Measurements from ENCODE around the gene GPNMB.

Gene GPNMB

DNA sequence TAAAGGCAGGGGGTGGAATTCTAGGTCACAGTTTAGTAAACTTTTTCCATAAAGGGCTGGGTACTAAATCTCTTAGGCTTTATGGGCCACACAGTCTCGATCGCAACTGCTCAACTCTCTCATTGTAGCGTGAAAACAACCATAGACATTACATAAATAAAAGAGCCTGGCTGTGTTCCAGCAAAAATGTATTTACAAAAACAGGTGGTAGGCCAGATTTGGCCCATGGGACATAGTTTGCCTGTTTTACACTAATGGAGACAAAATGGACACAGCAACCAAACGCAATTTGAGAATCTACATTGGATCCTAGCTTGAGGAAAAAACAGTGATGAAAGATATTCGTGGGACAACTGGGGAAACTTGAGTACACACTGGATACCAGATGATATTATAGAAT lies 29.3 kb downstream of the GPNMB start:
- DNase-seq = no peak

GRCh38 chr7:23276376-23276775 lies 29.8 kb downstream of the GPNMB start:
- peak; percentile 32 to 56 for DNase-seq

DNA sequence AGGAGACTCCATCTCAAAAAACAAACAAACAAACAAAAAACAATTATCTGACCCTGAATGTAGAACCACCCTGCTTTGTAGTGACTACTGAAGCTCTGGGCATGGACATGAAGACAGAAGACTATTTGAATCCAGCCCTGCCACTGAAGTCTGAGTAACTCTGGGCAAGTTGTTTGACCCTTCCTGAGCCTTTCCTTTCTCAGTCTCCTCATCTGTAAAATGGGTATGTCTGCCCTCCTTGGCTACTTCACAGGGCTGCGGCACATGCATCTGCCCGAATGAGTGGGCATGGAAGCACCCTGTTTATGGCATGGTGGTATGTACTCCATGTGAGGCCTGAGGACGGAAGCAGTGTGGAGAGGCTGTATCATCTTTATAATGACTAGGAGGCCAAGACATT lies 30.4 kb downstream of the GPNMB start:
- DNase-seq = no peak

DNA sequence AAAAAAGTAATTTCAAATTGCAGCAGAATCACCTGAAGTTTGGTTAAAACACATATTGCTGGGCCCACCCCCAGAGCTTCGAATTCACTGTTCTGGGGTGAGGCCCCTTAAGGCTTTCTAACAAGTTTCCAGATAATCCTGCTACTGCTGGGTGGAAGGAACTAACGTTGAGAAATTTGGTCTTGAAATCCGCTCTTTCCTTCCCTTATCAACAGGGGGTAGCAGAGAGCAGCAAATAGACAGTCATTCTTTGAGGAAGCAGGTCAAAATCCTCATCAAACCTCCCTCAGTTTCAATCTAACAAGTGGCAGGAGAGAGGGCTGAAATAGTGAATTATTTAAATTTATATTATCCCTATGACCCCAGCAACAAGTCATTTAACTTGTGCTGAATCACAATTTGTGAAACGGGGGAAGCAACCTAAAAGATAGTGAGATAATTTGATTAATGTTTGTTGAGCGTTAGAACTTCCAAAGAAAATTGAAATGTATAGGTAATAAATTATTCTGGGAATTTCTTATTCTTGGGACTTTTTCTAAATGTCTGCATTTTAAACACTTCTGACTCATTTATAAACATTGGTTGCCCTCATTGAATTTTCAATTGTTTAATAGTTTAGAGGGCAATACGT lies 30.9 kb downstream of the GPNMB start:
- DNase-seq = peak; percentile 81 to 84

- no peak for DNase-seq
These were observed 33.4 kb downstream of the GPNMB start for GRCh38 chr7:23279819-23280525.

- no peak for DNase-seq
These were observed 36.5 kb downstream of the GPNMB start for GRCh38 chr7:23283086-23283485.

DNA sequence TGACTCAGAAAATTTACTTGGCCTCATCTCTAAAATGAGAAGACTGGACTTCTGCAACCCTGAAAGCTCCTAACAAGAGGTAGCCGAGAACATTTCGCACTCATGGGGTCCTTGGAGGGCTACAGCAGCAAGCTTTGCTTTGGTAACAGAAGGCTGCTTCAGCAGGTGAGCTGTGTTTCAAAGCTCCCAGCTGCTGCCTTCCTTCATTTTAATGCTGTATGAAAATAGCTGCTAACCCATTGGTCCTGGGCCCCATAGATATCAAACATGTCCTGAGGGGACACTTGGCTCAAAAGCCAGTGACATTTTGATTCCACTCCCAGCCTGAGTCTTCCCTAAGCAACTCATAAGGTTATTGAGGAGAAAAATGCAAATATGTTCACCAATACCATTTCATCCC lies 38.3 kb downstream of the GPNMB start:
- DNase-seq = no peak

GRCh38 chr7:23285657-23286646 lies 39.4 kb downstream of the GPNMB start:
- no peak for DNase-seq

DNA sequence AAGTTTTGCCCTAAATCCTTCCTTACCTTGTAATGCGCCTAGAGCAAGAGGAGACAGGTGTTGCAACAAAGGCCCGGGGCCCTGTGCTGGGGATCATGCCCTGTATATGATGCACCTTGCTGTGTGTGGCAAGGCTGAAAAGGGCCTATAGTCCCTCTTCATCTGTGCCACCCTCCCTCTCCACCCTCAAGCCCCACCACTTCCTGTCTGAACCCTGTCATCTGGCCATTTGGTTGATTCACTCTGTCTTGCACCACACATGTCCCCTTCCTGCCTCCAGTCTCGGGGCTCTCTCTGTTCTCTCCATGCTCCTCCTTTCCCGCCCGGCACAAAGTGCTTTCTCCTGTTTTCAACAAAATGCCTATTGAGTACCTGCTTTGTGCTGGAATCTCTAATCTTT lies 41.0 kb downstream of the GPNMB start:
- DNase-seq = peak; percentile 62 to 65

GRCh38 chr7:23290993-23291392 lies 44.4 kb downstream of the GPNMB start:
- DNase-seq = no peak

DNA sequence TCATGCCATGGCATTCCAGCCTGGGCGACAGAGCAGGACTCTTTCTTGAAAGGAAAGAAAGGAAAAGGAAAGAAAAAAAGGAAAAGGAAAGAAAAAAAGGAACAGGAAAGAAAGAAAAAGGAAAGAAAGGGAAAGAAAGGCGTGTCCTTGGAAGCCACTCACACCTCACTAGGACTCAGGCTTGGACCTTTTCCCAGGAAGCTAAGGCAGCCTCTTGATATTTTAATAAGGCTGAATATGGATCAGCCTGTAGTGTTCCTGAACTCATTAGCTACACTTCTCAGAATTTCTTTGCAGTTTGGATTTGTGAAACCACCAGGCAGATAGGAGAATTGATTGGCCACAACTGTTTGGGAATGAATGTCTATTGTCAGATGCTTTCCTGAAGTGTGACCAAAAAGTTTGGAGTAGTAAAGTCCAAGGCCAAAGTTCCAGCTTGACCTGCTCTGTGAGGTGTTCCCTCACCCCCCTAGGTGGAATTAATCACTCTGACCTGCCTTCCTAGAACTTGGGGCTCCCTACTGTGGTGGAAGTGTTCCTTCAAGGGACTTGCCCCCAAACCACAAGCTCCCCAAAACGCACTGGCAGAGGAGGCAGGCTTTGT lies 45.5 kb downstream of the GPNMB start:
- DNase-seq = no peak

GRCh38 chr7:23292623-23293022 lies 46.0 kb downstream of the GPNMB start:
- no peak for DNase-seq

DNA sequence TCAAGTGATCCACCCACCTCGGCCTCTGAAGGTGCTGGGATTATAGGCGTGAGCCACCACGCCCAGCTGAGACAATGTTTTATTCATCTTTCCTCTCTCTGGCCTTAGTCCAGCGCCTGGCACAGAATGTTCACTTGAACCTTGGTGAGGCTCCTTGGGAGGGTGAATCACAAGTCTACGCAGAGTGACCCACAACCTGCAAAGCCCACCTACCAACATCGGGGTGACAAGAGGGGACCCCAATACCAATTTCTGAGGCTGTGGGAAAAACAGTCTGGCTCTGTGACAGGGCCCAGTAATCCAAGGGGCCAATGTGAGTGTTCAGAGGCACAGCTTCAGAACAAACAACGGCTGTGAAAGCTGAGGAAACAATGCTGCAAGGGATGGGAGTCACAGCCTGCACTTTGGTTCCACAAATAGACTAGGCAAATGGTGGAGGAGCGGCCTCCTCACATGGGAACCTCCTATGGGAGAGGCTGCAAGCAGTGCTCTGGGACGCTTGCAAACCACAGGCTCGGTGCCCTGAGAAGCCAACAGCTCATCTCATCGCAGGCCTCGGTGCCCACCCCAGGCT lies 47.0 kb downstream of the GPNMB start:
- no peak for DNase-seq

GRCh38 chr7:23294549-23295400 lies 48.2 kb downstream of the GPNMB start:
- peak; percentile 90 to 94 for DNase-seq

- DNase-seq = no peak
These were observed 48.8 kb downstream of the GPNMB start for GRCh38 chr7:23295401-23295697.

- no peak for DNase-seq
These were observed 51.7 kb downstream of the GPNMB start for GRCh38 chr7:23298141-23298881.

DNA sequence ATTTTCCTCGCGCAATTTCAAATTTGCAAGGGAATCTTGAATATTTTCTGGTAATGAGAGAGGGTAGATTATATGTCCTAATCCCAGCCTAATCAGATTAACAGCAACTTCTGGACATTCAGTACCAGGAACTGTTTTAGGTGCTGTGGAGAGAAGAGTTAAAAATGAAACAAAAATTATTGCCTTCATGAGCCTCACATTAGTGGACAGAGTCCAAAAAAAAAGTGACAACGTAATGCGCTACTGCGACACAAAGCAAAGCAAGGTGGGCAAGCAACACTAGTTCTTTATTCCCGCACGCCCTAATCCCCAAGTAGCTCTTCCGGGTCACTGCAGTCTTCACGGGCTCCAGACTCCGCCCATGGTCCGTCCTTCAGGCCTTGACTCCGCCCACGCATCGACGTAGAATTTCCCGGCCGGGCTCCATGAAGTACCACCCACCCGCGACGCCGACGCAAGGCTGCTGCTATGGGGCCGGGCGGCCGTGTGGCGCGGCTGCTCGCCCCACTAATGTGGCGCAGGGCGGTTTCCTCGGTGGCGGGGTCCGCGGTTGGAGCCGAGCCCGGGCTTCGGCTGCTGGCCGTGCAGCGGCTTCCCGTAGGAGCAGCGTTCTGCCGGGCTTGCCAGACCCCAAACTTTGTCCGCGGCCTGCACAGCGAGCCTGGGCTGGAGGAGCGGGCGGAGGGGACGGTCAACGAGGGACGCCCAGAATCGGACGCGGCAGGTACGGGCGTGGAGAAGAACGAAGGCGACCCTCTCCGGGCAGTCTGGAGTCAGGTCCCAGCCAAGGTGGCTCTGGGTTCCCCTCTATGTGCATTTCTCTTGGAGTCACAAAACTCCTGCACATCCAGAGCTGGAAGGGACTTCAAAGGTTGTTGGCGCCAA lies 52.6 kb downstream of the GPNMB start, which contains the start of gene MALSU1:
TSS of gene MALSU1 (plus strand) at position 455 of the 885 bp plus-strand sequence. CDS start at position 469, 14 bp downstream.
- DNase-seq = peak; percentile 95 to 96

DNA sequence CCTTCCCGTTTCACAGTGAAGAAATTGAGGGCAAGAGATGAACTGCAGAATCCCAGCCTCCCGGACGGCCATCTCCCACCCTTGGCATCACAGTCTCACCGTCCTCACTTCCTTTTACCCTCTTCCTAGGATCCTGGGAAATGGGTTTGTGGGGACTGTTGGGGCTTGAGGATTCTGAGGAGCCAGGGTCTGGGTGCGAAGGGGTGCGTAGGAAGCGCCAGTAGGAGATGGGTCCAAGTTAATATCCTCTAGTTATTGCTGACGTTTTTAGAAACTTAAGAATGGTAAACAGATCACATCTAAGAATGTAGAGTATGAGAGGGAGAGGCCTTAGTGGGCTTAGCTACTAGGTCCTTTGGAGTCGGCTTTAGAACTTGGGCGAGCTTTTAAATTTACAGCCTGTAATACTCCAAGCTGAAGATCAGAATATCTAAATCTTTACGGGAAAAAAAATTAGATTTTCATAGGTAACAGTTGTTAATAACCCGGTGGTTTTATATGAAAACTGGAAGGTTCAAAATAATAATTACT lies 53.3 kb downstream of the GPNMB start:
- no peak for DNase-seq

- DNase-seq = no peak
These were observed 60.5 kb downstream of the GPNMB start for GRCh38 chr7:23306936-23307521.
